Ramos (cell line): ENCODE data around the gene RPL28.
"Not testable (repeated sequence)": the region's sequence is repeated elsewhere in the genome, so short reads cannot be mapped to it uniquely, and the experiment has no call there.

Experiments
- in situ Hi-C: fragments of 300-500 bp; cut with MboI; formaldehyde crosslinking; loops from one replicate; pipeline ENCODE4 v1.14.3; 2022; ENCODE audit warnings: low sequenced_read_pairs; ENCODE audit not compliant: unreplicated experiment

The RPL28 gene

GRCh38 chr19:55410168-55410567, 24.4 kb downstream of the RPL28 start:
- in situ Hi-C loops, result loop anchor here (10.0 kb wide), 1 partner anchor 115 kb away; no protein-coding TSS in a partner anchor

- in situ Hi-C loops, result loop anchor here (5.0 to 10.0 kb wide), 2 partner anchors 123 to 206 kb away; no protein-coding TSS in a partner anchor
Observed at GRCh38 chr19:55418185-55418584, 32.5 kb downstream of the RPL28 start.

- in situ Hi-C loops, result loop anchor here (5.0 to 10.0 kb wide), 2 partner anchors 124 to 207 kb away; no protein-coding TSS in a partner anchor
Observed at GRCh38 chr19:55419103-55419502, 33.4 kb downstream of the RPL28 start.

GRCh38 chr19:55419624-55420236, 34.0 kb downstream of the RPL28 start:
- in situ Hi-C loops, result loop anchor here (5.0 to 10.0 kb wide), 2 partner anchors 125 to 207 kb away; no protein-coding TSS in a partner anchor

- in situ Hi-C loops, result not testable (repeated sequence)
Observed at GRCh38 chr19:55421281-55421680, 35.5 kb downstream of the RPL28 start.

- in situ Hi-C loops, result no loop called here
Observed at GRCh38 chr19:55423225-55424005, 37.7 kb downstream of the RPL28 start.

GRCh38 chr19:55424518-55424917, 38.8 kb downstream of the RPL28 start:
- in situ Hi-C loops, result no loop called here

GRCh38 chr19:55426042-55426441, 40.3 kb downstream of the RPL28 start:
- in situ Hi-C loops, result no loop called here

- in situ Hi-C loops, result no loop called here
Observed at GRCh38 chr19:55431183-55431582, 45.5 kb downstream of the RPL28 start.

GRCh38 chr19:55432241-55432959, 46.7 kb downstream of the RPL28 start:
- in situ Hi-C loops, result no loop called here

GRCh38 chr19:55433292-55433691, 47.6 kb downstream of the RPL28 start:
- in situ Hi-C loops, result no loop called here

- in situ Hi-C loops, result no loop called here
Observed at GRCh38 chr19:55434356-55434919, 48.7 kb downstream of the RPL28 start.

- in situ Hi-C loops, result no loop called here
Observed at GRCh38 chr19:55435020-55435419, 49.3 kb downstream of the RPL28 start.

GRCh38 chr19:55436847-55437246, 51.1 kb downstream of the RPL28 start:
- in situ Hi-C loops, result no loop called here

- in situ Hi-C loops, result no loop called here
Observed at GRCh38 chr19:55437410-55437809, 51.7 kb downstream of the RPL28 start.

GRCh38 chr19:55439052-55439451, 53.3 kb downstream of the RPL28 start:
- in situ Hi-C loops, result no loop called here

- in situ Hi-C loops, result no loop called here
Observed at GRCh38 chr19:55440411-55441105, 54.8 kb downstream of the RPL28 start.

GRCh38 chr19:55441319-55441691, 55.6 kb downstream of the RPL28 start:
- in situ Hi-C loops, result no loop called here

- in situ Hi-C loops, result no loop called here
Observed at GRCh38 chr19:55441692-55442321, 56.1 kb downstream of the RPL28 start.
